H1 (cell line): ENCODE measurements around the gene TAF10. TPM values are rescaled to one million over a fixed set of nuclear protein-coding genes. Genes with fewer than 3 reads are reported as not detected.

Experiments used
- CTCF ChIA-PET: fragments of 300-600 bp; sonication (Branson Sonifier 250); formaldehyde crosslinking; loops from one replicate; lab custom pipeline; 2021; ENCODE audit not compliant: partially characterized antibody; lab: Charles Lee
- POLR2A ChIA-PET: fragments of 300-600 bp; sonication (Branson Sonifier 250); formaldehyde crosslinking; loops from one replicate; lab custom pipeline; 2021; ENCODE audit warnings: inconsistent platforms; ENCODE audit not compliant: partially characterized antibody; lab: Charles Lee
- DNase-seq, 2 experiments: peaks; one replicate each; pipeline versions ENCODE4 v3.0.0 to v3.0.0-alpha.2; 2010 to 2022; ENCODE audit warnings: low spot score in 2 of 2, low read depth in 1 of 2, mixed read lengths in 1 of 2
- FAIRE-seq: peaks from 2 replicates; lab custom pipeline; 2011; peaks lifted over from hg19 to GRCh38; lab: Jason Lieb, UNC
- H2AFZ ChIP-seq: 2 replicates; pipeline ENCODE4 v1.8.1; 2012; ENCODE audit warnings: low read length, inconsistent platforms
- H2AK5ac ChIP-seq: 2 replicates; pipeline ENCODE4 v1.6.1; 2013; ENCODE audit warnings: low read depth, low read length
- H2BK120ac ChIP-seq: replicated peaks from 2 replicates; pipeline ENCODE3; 2013; ENCODE audit warnings: low read depth, low read length, inconsistent platforms
- H2BK12ac ChIP-seq: 2 replicates; pipeline ENCODE4 v1.6.1; 2013; ENCODE audit warnings: low read depth, low read length
- H2BK15ac ChIP-seq: 2 replicates; pipeline ENCODE4 v1.6.1; 2013; ENCODE audit warnings: low read length
- H2BK20ac ChIP-seq: 2 replicates; pipeline ENCODE4 v1.6.1; 2013; ENCODE audit warnings: low read length
- H2BK5ac ChIP-seq: 2 replicates; pipeline ENCODE4 v1.6.1; 2013; ENCODE audit warnings: low read depth, low read length
- H3K14ac ChIP-seq: 2 replicates; pipeline ENCODE4 v1.6.1; 2013; ENCODE audit warnings: inconsistent platforms; ENCODE audit not compliant: insufficient read length
- H3K18ac ChIP-seq: 2 replicates; pipeline ENCODE4 v1.6.1; 2013; ENCODE audit warnings: low read length; ENCODE audit errors: extremely low read depth
- H3K23ac ChIP-seq: 2 replicates; pipeline ENCODE4 v1.6.1; 2013; ENCODE audit warnings: inconsistent platforms; ENCODE audit not compliant: insufficient read length
- H3K23me2 ChIP-seq: 2 replicates; pipeline ENCODE4 v1.6.1; 2013; ENCODE audit warnings: low read depth, low read length
- H3K27ac ChIP-seq: 2 replicates; pipeline ENCODE4 v1.6.1; 2011; ENCODE audit warnings: low read depth, low read length, inconsistent platforms
- H3K27me3 ChIP-seq, 4 experiments: replicated peaks in 1 of 4; 1 replicate in 1 of 4; 2 replicates in 3 of 4; pipeline versions ENCODE4 v1.6.1 to v1.8.1; 2011 to 2013; ENCODE audit warnings: low read length in 3 of 4, mild to moderate bottlenecking in 3 of 4, inconsistent platforms in 2 of 4, mixed read lengths in 2 of 4, moderate library complexity in 1 of 4; ENCODE audit not compliant: control insufficient read depth in 3 of 4, insufficient read depth in 3 of 4; ENCODE audit errors: extremely low read depth in 1 of 4
- H3K36me3 ChIP-seq, 4 experiments: 2 replicates each; pipeline versions ENCODE4 v1.6.1 to v1.8.1; 2011 to 2013; ENCODE audit warnings: mild to moderate bottlenecking in 4 of 4, low read length in 3 of 4, moderate library complexity in 2 of 4, control low read depth in 1 of 4, inconsistent platforms in 1 of 4; ENCODE audit not compliant: insufficient read depth in 4 of 4, control insufficient read depth in 2 of 4
- H3K4ac ChIP-seq: replicated peaks from 2 replicates; pipeline ENCODE3; 2013; ENCODE audit warnings: low read length, low read depth, mixed read lengths, inconsistent platforms; ENCODE audit not compliant: insufficient read length
- H3K4me1 ChIP-seq, 4 experiments: replicated peaks in 1 of 4; 1 replicate in 1 of 4; 2 replicates in 3 of 4; pipeline versions ENCODE4 v1.6.1 to v1.8.1; 2011 to 2013; ENCODE audit warnings: low read length in 3 of 4, inconsistent platforms in 2 of 4, mixed read lengths in 1 of 4; ENCODE audit not compliant: insufficient read depth in 4 of 4, control insufficient read depth in 3 of 4
- H3K4me2 ChIP-seq, 2 experiments: 2 replicates each; pipeline versions ENCODE4 v1.6.1 to v1.8.1; 2011 to 2013; ENCODE audit warnings: low read depth in 2 of 2, low read length in 2 of 2, control low read depth in 1 of 2, inconsistent platforms in 1 of 2, mild to moderate bottlenecking in 1 of 2; ENCODE audit not compliant: insufficient read depth in 1 of 2
- H3K4me3 ChIP-seq, 4 experiments: fragments of 200-600, 300-600 bp in 1 of 4; sonication (generic), shearing (Covaris generic), sonication (Bioruptor Twin) in 1 of 4; 2 replicates each; pipeline versions ENCODE4 v1.5.1 to v1.8.1; 2011 to 2016; ENCODE audit warnings: low read length in 4 of 4, low read depth in 3 of 4, control low read depth in 2 of 4, inconsistent platforms in 2 of 4, mild to moderate bottlenecking in 2 of 4, mixed read lengths in 1 of 4, moderate library complexity in 1 of 4; ENCODE audit not compliant: insufficient read depth in 2 of 4; ENCODE audit errors: extremely low read depth in 1 of 4
- H3K56ac ChIP-seq: replicated peaks from 2 replicates; pipeline ENCODE3; 2013; ENCODE audit warnings: low read depth, mild to moderate bottlenecking, mixed read lengths, low read length, inconsistent platforms; ENCODE audit not compliant: insufficient read length
- H3K79me1 ChIP-seq: 2 replicates; pipeline ENCODE4 v1.6.1; 2013; ENCODE audit warnings: low read depth, low read length, control low read depth
- H3K79me2 ChIP-seq, 2 experiments: 2 replicates each; pipeline versions ENCODE4 v1.6.1 to v1.8.1; 2012 to 2013; ENCODE audit warnings: low read length in 2 of 2, mild to moderate bottlenecking in 2 of 2, inconsistent platforms in 1 of 2; ENCODE audit not compliant: insufficient read depth in 2 of 2, control insufficient read depth in 1 of 2
- H3K9ac ChIP-seq, 4 experiments: replicated peaks in 1 of 4; 1 replicate in 1 of 4; 2 replicates in 3 of 4; pipeline versions ENCODE4 v1.6.1 to v1.8.1; 2011 to 2013; ENCODE audit warnings: low read depth in 3 of 4, low read length in 3 of 4, control low read depth in 2 of 4, mild to moderate bottlenecking in 2 of 4, moderate library complexity in 2 of 4, inconsistent platforms in 1 of 4; ENCODE audit errors: extremely low read depth in 1 of 4
- H3K9me3 ChIP-seq, 2 experiments: 2 replicates each; pipeline versions ENCODE4 v1.6.1 to v1.8.1; 2012 to 2013; ENCODE audit warnings: mild to moderate bottlenecking in 2 of 2, moderate library complexity in 2 of 2, control low read depth in 1 of 2, inconsistent platforms in 1 of 2, low read depth in 1 of 2, low read length in 1 of 2, mixed read lengths in 1 of 2; ENCODE audit not compliant: insufficient read depth in 2 of 2
- H4K20me1 ChIP-seq, 2 experiments: replicated peaks in 1 of 2; 2 replicates each; pipeline versions ENCODE3 to v1.8.1; 2011 to 2013; ENCODE audit warnings: inconsistent platforms in 2 of 2, low read length in 2 of 2, mild to moderate bottlenecking in 1 of 2; ENCODE audit not compliant: insufficient read depth in 2 of 2, control insufficient read depth in 1 of 2
- H4K5ac ChIP-seq: 2 replicates; pipeline ENCODE4 v1.6.1; 2013; ENCODE audit warnings: low read length, low read depth, mixed read lengths, inconsistent platforms; ENCODE audit not compliant: insufficient read length
- H4K8ac ChIP-seq: 2 replicates; pipeline ENCODE4 v1.8.0; 2013; ENCODE audit warnings: mild to moderate bottlenecking, moderate library complexity, low read length, inconsistent platforms; ENCODE audit not compliant: insufficient read depth; ENCODE audit errors: extremely low read depth
- H4K91ac ChIP-seq: replicated peaks from 2 replicates; pipeline ENCODE3; 2013; ENCODE audit warnings: low read length, mixed read lengths, inconsistent platforms; ENCODE audit not compliant: insufficient read length
- CTBP2 ChIP-seq: IDR thresholded peaks from 2 replicates; pipeline ENCODE4 v1.7.0; 2011; ENCODE audit warnings: borderline replicate concordance, mild to moderate bottlenecking, moderate library complexity, mixed read lengths, low read length; ENCODE audit not compliant: insufficient read depth, insufficient read length
- EGR1 ChIP-seq: IDR thresholded peaks from 2 replicates; pipeline ENCODE4 v1.6.1; 2011; ENCODE audit warnings: low read depth, low read length, borderline replicate concordance
- HDAC6 ChIP-seq: IDR thresholded peaks from one replicate; pipeline ENCODE4 v1.7.1; 2012; ENCODE audit warnings: low read depth, mild to moderate bottlenecking, inconsistent platforms, low read length, moderate library complexity
- JUN ChIP-seq: IDR thresholded peaks from 2 replicates; pipeline ENCODE4 v1.6.1; 2011; ENCODE audit warnings: low read depth, mild to moderate bottlenecking, improper control_type of control experiment, low read length
- SIN3A ChIP-seq, 2 experiments: IDR thresholded peaks in 1 of 2; conservative IDR thresholded peaks in 1 of 2; 2 replicates each; pipeline ENCODE4 v1.6.1; 2011 to 2012; ENCODE audit warnings: low read length in 2 of 2, improper control_type of control experiment in 1 of 2, low read depth in 1 of 2, mild to moderate bottlenecking in 1 of 2
- SIX5 ChIP-seq: IDR thresholded peaks from 2 replicates; pipeline ENCODE4 v1.6.1; 2011; ENCODE audit warnings: mild to moderate bottlenecking, low read depth, low read length
- SP4 ChIP-seq: IDR thresholded peaks from 2 replicates; pipeline ENCODE4 v1.6.1; 2012; ENCODE audit warnings: low read length, inconsistent platforms
- TAF7 ChIP-seq: optimal IDR thresholded peaks from 2 replicates; pipeline ENCODE3; 2011; ENCODE audit warnings: low read depth, mild to moderate bottlenecking, inconsistent platforms, low read length, moderate library complexity, borderline replicate concordance
- TBP ChIP-seq: IDR thresholded peaks from 2 replicates; pipeline ENCODE4 v1.6.1; 2011; ENCODE audit warnings: low read depth, low read length, improper control_type of control experiment
- TCF12 ChIP-seq: IDR thresholded peaks from 2 replicates; pipeline ENCODE4 v1.6.1; 2011; ENCODE audit warnings: low read depth, mild to moderate bottlenecking, low read length
- WGBS, 2 experiments: shearing (Covaris generic) in 1 of 2; methylation state at CpG; one replicate each; pipeline versions ENCODE4 v1.1.6 to v1.1.7; 2013 to 2015; ENCODE audit warnings: low lambda C conversion rate in 2 of 2, mixed read lengths in 2 of 2, inconsistent platforms in 1 of 2, low coverage in 1 of 2, missing lambda C conversion rate in 1 of 2; ENCODE audit not compliant: insufficient replicate concordance in 2 of 2, insufficient coverage in 1 of 2, insufficient read length in 1 of 2; ENCODE audit errors: extremely low coverage in 1 of 2, missing lambda C conversion rate in 1 of 2; 5-methylcytosine and 5-hydroxymethylcytosine counted together
- polyA plus RNA-seq, 7 experiments: library from polyadenylated mRNA; depleted of rRNA in 3 of 7; stranded (reverse) in 5 of 7; unstranded in 2 of 7; fragments of >200 nt in 5 of 7; fragments of 200-250 nt in 2 of 7; gene quantifications; 1 replicate in 5 of 7; 2 replicates in 1 of 7; 4 replicates in 1 of 7; pipeline versions ENCODE4 v1.2.1 to v1.2.3, GENCODE V29; 2011 to 2013; ENCODE audit warnings: missing spikeins in 2 of 7, mixed read lengths in 2 of 7
- total RNA-seq: library from RNA; stranded (reverse); fragmentation: NEBNext Ultra II Directional; extraction: Animal tissue kit (Norgen Biotek cat#: 25700); gene quantifications from 2 replicates; pipeline ENCODE4 v1.2.1, GENCODE V29; 2021
- TF ChIP-seq, protein P1 (sequence below): IDR thresholded peaks from 2 replicates; pipeline ENCODE4 v1.6.1; 2012; ENCODE audit warnings: low read length, inconsistent platforms

TAF10 gene
- total and polyA plus RNA-seq, 2 of the 8 experiments (the other 6 are each of a cell fraction or from before 2014, with no cell fraction given): 128 to 213 TPM

GRCh38 chr11:6572215-6572614 lies 39.8 kb downstream of the TAF10 start:
- H3K4me1 ChIP-seq: peaks cover 0 to 3% (median 2%) of the 10 kb centered on the region in 4 experiments; a peak in 5 of 7 replicates
- H4K20me1 ChIP-seq: no peaks in the 10 kb centered on the region
- FAIRE-seq: no peak
- no peak overlapping the region for H2BK5ac ChIP-seq
- no peak overlapping the region for H3K4me3 ChIP-seq
- H2BK12ac ChIP-seq: no peak overlapping the region
- no peaks in the 10 kb centered on the region for H3K79me2 ChIP-seq
- no peaks in the 10 kb centered on the region; the same call in 1 of the 2 replicates for H3K23me2 ChIP-seq
- no peak overlapping the region for H3K18ac ChIP-seq
- H3K56ac ChIP-seq: no peak overlapping the region
- no peak overlapping the region for H3K27ac ChIP-seq
- H2AFZ ChIP-seq: no peak overlapping the region
- H3K36me3 ChIP-seq: no peaks in the 10 kb centered on the region
- no peaks in the 10 kb centered on the region for H3K79me1 ChIP-seq
- no peak overlapping the region for H2BK20ac ChIP-seq
- WGBS, 2 experiments: 81% methylated on average over 2 of the region's 2 CpGs; no CpG with 5 or more reads in 1 of the 2 experiments
- no peak overlapping the region for H3K4me2 ChIP-seq
- POLR2A ChIA-PET: interaction anchor here (1.8 to 3.3 kb wide), 2 partner anchors 35 to 40 kb away, joined by 5 to 14 read pairs; partner anchors contain the start of gene TAF10
- no peak for DNase-seq
- no peak overlapping the region for H4K91ac ChIP-seq
- no peak overlapping the region for H3K23ac ChIP-seq
- H2BK15ac ChIP-seq: no peak overlapping the region
- no peak overlapping the region for H4K8ac ChIP-seq
- no peak overlapping the region for H4K5ac ChIP-seq
- no peak overlapping the region for H3K9ac ChIP-seq
- no peak overlapping the region for H2BK120ac ChIP-seq
- H3K4ac ChIP-seq: no peak overlapping the region
- no peaks in the 10 kb centered on the region for H3K27me3 ChIP-seq
- CTCF ChIA-PET: interaction anchor here (0.9 to 6.6 kb wide), 9 partner anchors 6 to 193 kb away, joined by 3 to 63 read pairs (median 11); partner anchors contain the start of genes ILK and RRP8
- H3K14ac ChIP-seq: no peak overlapping the region
- no peak overlapping the region for H2AK5ac ChIP-seq
- H3K9me3 ChIP-seq: no peaks in the 10 kb centered on the region
- TF ChIP-seq TBP: no peak
- no peak for TF ChIP-seq EGR1
- TF ChIP-seq, protein P1, sequence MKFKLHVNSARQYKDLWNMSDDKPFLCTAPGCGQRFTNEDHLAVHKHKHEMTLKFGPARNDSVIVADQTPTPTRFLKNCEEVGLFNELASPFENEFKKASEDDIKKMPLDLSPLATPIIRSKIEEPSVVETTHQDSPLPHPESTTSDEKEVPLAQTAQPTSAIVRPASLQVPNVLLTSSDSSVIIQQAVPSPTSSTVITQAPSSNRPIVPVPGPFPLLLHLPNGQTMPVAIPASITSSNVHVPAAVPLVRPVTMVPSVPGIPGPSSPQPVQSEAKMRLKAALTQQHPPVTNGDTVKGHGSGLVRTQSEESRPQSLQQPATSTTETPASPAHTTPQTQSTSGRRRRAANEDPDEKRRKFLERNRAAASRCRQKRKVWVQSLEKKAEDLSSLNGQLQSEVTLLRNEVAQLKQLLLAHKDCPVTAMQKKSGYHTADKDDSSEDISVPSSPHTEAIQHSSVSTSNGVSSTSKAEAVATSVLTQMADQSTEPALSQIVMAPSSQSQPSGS: no peak
- TF ChIP-seq SIX5: no peak
- TF ChIP-seq TCF12: no peak
- no peak for TF ChIP-seq CTBP2
- TF ChIP-seq TAF7: no peak
- no peak for TF ChIP-seq HDAC6
- TF ChIP-seq SIN3A (conservative IDR thresholded peaks at IDR 0.05 in 1 of 2, IDR thresholded peaks at IDR 0.05 in 1 of 2; ENCODE audit: low read depth in 1 of 2, low read length in 2 of 2): no peak
- TF ChIP-seq JUN: no peak
- no peak for TF ChIP-seq SP4
